Measurements from ENCODE around the gene RNF222.
"Not testable (repeated sequence)": the region's sequence is repeated elsewhere in the genome, so short reads cannot be mapped to it uniquely, and the experiment has no call there.

Gene RNF222

DNA sequence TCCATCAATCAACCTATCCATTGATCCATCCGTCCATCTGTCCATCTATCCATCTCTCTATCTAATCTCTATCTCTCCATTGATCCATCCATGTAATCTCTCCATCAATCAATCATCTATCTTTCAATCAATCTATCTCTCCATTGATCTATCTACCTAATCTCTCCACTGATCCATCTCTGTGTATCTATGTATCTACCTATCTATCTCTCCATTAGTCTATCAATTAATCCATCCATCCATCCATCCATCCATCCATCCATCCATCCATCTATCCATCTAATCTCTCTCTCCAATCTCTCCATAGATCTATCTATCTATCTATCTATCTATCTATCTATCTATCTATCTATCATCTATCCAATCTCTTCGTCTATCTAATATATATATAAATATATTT, 3.5 kb upstream of the RNF222 start:
- no peak overlapping the region for H3K4me3 ChIP-seq (ENCODE audit: low read depth, low read length, poor library complexity, severe bottlenecking)
- H3K9me2 ChIP-seq (ENCODE audit: low read depth, low read length) = no peaks in the 10 kb centered on the region
- H3K4me2 ChIP-seq (ENCODE audit: low read length) = no peak overlapping the region
- H3K27ac ChIP-seq (ENCODE audit: low read depth, low read length, poor library complexity, severe bottlenecking) = no peak overlapping the region
- no peak overlapping the region for H2AFZ ChIP-seq (ENCODE audit: low read length)
- H3F3A ChIP-seq (ENCODE audit: insufficient read depth, low read length) = no peaks in the 10 kb centered on the region
- no peaks in the 10 kb centered on the region for H3K79me2 ChIP-seq (ENCODE audit: insufficient read depth, low read length)
- H3K27me3 ChIP-seq (ENCODE audit: insufficient read depth, low read length) = no peaks in the 10 kb centered on the region
- no peaks in the 10 kb centered on the region for H3K36me3 ChIP-seq (ENCODE audit: insufficient read depth, low read length)
- TF ChIP-seq, protein P1, sequence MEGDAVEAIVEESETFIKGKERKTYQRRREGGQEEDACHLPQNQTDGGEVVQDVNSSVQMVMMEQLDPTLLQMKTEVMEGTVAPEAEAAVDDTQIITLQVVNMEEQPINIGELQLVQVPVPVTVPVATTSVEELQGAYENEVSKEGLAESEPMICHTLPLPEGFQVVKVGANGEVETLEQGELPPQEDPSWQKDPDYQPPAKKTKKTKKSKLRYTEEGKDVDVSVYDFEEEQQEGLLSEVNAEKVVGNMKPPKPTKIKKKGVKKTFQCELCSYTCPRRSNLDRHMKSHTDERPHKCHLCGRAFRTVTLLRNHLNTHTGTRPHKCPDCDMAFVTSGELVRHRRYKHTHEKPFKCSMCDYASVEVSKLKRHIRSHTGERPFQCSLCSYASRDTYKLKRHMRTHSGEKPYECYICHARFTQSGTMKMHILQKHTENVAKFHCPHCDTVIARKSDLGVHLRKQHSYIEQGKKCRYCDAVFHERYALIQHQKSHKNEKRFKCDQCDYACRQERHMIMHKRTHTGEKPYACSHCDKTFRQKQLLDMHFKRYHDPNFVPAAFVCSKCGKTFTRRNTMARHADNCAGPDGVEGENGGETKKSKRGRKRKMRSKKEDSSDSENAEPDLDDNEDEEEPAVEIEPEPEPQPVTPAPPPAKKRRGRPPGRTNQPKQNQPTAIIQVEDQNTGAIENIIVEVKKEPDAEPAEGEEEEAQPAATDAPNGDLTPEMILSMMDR (IDR thresholded peaks at IDR 0.05; ENCODE audit: low read length) = no peak
- TF ChIP-seq EZH2 (IDR thresholded peaks at IDR 0.05; ENCODE audit: borderline replicate concordance, low read length) = no peak
- no peaks in the 10 kb centered on the region for H3K4me1 ChIP-seq (ENCODE audit: insufficient read depth, low read length, severe bottlenecking)
- no peaks in the 10 kb centered on the region for H4K20me1 ChIP-seq (ENCODE audit: insufficient read depth, low read length)
- H3K9ac ChIP-seq (ENCODE audit: low read length) = no peak overlapping the region
- no peaks in the 10 kb centered on the region for H3K9me3 ChIP-seq (ENCODE audit: low read length)

- TF ChIP-seq, protein P1 (IDR thresholded peaks at IDR 0.05; ENCODE audit: low read length) = no peak
- TF ChIP-seq EZH2 (IDR thresholded peaks at IDR 0.05; ENCODE audit: borderline replicate concordance, low read length) = no peak
- Histone ChIP-seq H3K9me2 (ENCODE audit: low read depth, low read length) (no peaks in the 10 kb centered on the region), H3F3A (ENCODE audit: insufficient read depth, low read length) (no peaks in the 10 kb centered on the region), H3K27me3 (ENCODE audit: insufficient read depth, low read length) (no peaks in the 10 kb centered on the region), H3K4me2 (ENCODE audit: low read length) (no peak overlapping the region), H3K4me1 (ENCODE audit: insufficient read depth, low read length, severe bottlenecking) (peaks cover under 1% of the 10 kb centered on the region), H3K27ac (ENCODE audit: low read depth, low read length, poor library complexity, severe bottlenecking) (no peak overlapping the region), H3K79me2 (ENCODE audit: insufficient read depth, low read length) (no peaks in the 10 kb centered on the region), H3K4me3 (ENCODE audit: low read depth, low read length, poor library complexity, severe bottlenecking) (no peak overlapping the region), H3K9ac (ENCODE audit: low read length) (no peak overlapping the region), H3K36me3 (ENCODE audit: insufficient read depth, low read length) (no peaks in the 10 kb centered on the region), H2AFZ (ENCODE audit: low read length) (no peak overlapping the region), H4K20me1 (ENCODE audit: insufficient read depth, low read length) (no peaks in the 10 kb centered on the region), H3K9me3 (ENCODE audit: low read length) (no peaks in the 10 kb centered on the region)
Observed at GRCh38 chr17:8398980-8399379, 1.4 kb upstream of the RNF222 start.

DNA sequence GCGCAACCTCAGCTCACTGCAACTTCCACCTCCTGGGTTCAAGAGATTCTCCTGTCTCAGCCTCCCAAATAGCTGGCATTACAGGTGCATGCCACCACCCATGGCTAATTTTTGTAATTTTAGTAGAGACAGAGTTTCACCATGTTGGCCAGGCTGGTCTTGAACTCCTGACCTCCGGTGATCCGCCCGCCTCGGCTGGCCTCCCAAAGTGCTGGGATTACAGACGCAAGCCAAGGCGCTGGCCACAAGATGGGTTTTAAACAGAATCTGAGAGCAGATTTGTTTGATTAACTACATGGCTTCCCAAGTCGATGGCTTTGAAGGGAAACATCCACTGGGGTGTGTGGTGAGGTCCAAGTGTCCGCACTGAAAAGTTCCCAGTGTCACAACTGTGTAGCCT, 3.1 kb downstream of the RNF222 start:
- H3F3A ChIP-seq (ENCODE audit: insufficient read depth, low read length); H3K36me3 ChIP-seq (ENCODE audit: insufficient read depth, low read length); H3K27ac ChIP-seq (ENCODE audit: low read depth, low read length, poor library complexity, severe bottlenecking); H3K9me3 ChIP-seq (ENCODE audit: low read length); H3K4me2 ChIP-seq (ENCODE audit: low read length); H3K4me1 ChIP-seq (ENCODE audit: insufficient read depth, low read length, severe bottlenecking); H3K4me3 ChIP-seq (ENCODE audit: low read depth, low read length, poor library complexity, severe bottlenecking); H4K20me1 ChIP-seq (ENCODE audit: insufficient read depth, low read length); H3K9me2 ChIP-seq (ENCODE audit: low read depth, low read length); H3K9ac ChIP-seq (ENCODE audit: low read length); H2AFZ ChIP-seq (ENCODE audit: low read length); H3K79me2 ChIP-seq (ENCODE audit: insufficient read depth, low read length); H3K27me3 ChIP-seq (ENCODE audit: insufficient read depth, low read length): not testable (repeated sequence)

DNA sequence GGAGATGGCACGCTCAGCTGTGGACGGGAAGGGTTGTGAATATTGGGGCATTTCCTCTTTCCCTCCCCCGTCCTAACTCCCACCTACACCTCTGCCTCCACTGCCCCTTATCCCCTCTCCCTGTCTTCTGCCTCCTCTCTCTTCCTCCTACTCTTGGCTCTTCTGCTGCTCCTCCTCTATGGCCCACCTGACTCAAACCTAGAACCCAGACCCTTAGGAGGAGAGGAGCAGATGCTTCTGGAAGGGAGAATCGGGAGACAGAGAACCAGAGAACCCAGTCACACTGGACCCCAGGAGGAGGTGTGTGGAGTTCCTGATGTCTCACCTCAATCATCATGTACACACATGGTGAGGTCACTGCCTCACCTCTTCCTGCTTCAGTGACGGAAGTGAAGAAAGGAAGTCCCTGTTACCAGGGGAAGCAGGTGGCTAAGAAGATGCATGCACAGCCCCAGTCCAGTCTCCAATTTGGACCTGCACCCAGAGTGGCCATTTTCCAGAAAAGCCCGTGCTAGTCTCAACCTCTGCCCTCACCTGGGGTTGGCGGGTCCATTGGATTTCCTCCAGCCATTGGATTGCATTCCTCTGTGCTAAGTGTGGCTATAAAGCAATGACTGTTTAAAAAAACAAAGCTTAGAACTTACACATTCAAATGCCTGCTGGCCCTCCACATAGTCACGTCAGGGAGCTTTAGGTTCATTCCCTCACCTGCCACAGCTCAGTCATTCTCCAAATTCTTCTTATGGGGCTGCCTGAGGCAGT, 4.0 kb downstream of the RNF222 start:
- no peaks in the 10 kb centered on the region for H3F3A ChIP-seq (ENCODE audit: insufficient read depth, low read length)
- TF ChIP-seq, protein P1 (IDR thresholded peaks at IDR 0.05; ENCODE audit: low read length) = no peak
- TF ChIP-seq EZH2 (IDR thresholded peaks at IDR 0.05; ENCODE audit: borderline replicate concordance, low read length) = no peak

More for the DNA sequence above, 4.0 kb downstream of the RNF222 start:
- Histone ChIP-seq H3K9me3 (ENCODE audit: low read length) (no peaks in the 10 kb centered on the region), H3K36me3 (ENCODE audit: insufficient read depth, low read length) (no peaks in the 10 kb centered on the region), H3K79me2 (ENCODE audit: insufficient read depth, low read length) (no peaks in the 10 kb centered on the region), H3K4me3 (ENCODE audit: low read depth, low read length, poor library complexity, severe bottlenecking) (no peak overlapping the region), H3K4me1 (ENCODE audit: insufficient read depth, low read length, severe bottlenecking) (peaks cover 9% of the 10 kb centered on the region), H2AFZ (ENCODE audit: low read length) (0 out of 2 replicates have a peak overlapping the region, but pooled peaks have one; percentile 38), H3K9ac (ENCODE audit: low read length) (no peak overlapping the region), H3K27me3 (ENCODE audit: insufficient read depth, low read length) (no peaks in the 10 kb centered on the region), H3K27ac (ENCODE audit: low read depth, low read length, poor library complexity, severe bottlenecking) (no peak overlapping the region), H3K9me2 (ENCODE audit: low read depth, low read length) (no peaks in the 10 kb centered on the region), H3K4me2 (ENCODE audit: low read length) (peak overlapping the region; percentile 10; the same call in 1 of the 2 replicates), H4K20me1 (ENCODE audit: insufficient read depth, low read length) (no peaks in the 10 kb centered on the region)

Data from OCI-LY1 (cell line).